Central memory CD8-positive, alpha-beta T cell (primary cell): Measurements from ENCODE around the gene SNTG2.
"Not testable (repeated sequence)": the region's sequence is repeated elsewhere in the genome, so short reads cannot be mapped to it uniquely, and the experiment has no call there.

Experiments
- ATAC-seq: fragments of 150-1000 bp; cut with Tn5 transposase; replicated peaks from 2 replicates; pipeline ENCODE4 v1.10.0; 2022; ENCODE audit warnings: mild to moderate bottlenecking, moderate FRiP score, moderate number of reproducible peaks; ENCODE audit not compliant: poor library complexity, severe bottlenecking; ENCODE audit errors: extremely low read depth
- DNase-seq, 2 donors: peaks; one replicate each; pipeline ENCODE4 v3.0.0; 2021; ENCODE audit warnings: low spot score in 2 of 2
- H3K27ac Mint-ChIP-seq: one replicate; pipeline ENCODE4 v1.8.0; 2022; ENCODE audit warnings: low read depth, mild to moderate bottlenecking, moderate library complexity, mixed read lengths
- H3K27me3 Mint-ChIP-seq: one replicate; pipeline ENCODE4 v1.8.0; 2022; ENCODE audit warnings: mixed read lengths
- H3K36me3 Mint-ChIP-seq: one replicate; pipeline ENCODE4 v1.8.0; 2022; ENCODE audit warnings: mild to moderate bottlenecking, moderate library complexity, mixed read lengths; ENCODE audit not compliant: insufficient read depth
- H3K4me1 Mint-ChIP-seq: one replicate; pipeline ENCODE4 v1.8.0; 2022; ENCODE audit warnings: mixed read lengths
- H3K4me3 Mint-ChIP-seq: one replicate; pipeline ENCODE4 v1.8.0; 2022; ENCODE audit warnings: mild to moderate bottlenecking, moderate library complexity, mixed read lengths
- H3K9me3 Mint-ChIP-seq: one replicate; pipeline ENCODE4 v1.8.0; 2022; ENCODE audit warnings: mixed read lengths

Gene SNTG2

DNA sequence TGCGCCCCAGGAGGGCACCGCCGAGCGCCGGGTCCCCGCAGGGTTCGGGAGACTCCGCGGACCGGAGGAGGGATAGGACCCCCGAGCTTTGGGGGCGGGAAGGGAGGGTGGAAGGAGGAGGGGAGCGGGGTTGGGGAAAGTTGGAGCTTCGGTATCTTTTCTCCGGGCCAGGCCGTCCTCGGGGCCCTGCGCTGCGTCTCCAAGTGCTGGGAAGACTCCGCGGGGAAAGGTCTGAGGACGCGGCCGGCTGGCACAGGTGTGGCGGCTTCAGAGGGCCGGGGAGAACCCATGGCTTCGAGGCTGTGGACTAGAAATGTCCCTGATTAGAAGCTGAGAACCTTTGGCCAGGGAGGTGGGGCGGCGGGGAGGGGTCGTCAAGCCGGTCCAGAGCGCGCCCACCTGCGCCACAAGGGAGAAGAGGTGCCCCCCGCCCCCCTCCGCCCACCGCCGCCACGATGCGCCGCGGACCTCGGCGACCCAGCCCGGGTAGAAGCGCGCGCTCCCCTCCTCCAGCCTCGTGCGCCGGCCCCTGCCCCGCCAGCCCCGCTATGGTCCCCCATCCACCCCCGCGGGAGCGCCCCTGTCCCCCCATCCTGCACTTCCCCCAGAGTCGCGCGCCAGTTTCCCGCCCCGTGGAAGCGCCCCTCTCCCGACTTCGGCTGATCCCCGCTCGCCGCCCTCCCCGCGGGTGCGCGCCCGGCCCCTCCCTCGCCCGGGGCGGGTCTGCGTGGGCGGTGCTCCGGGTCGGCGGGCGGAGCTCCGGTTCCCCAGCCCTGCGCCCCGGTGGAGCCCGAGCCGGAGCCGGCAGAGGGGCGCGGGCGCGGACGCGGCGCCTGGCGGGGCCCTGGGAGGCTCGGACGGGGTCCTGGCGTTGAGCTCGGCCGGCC lies at the start of gene SNTG2:
Gene SNTG2 (plus strand): TSS at position 770 of the 887 bp plus-strand sequence. CDS start 148 bp downstream, outside the sequence.
- no peak for DNase-seq
- Mint-ChIP-seq H3K27me3 (peaks cover 51% of the 10 kb centered on the region), H3K4me1 (peaks cover 20% of the 10 kb centered on the region), H3K27ac (no peak within 1 kb of the TSS), H3K9me3 (no peaks in the 10 kb centered on the region), H3K36me3 (no peaks in the 10 kb centered on the region), H3K4me3 (peak within 1 kb of the TSS; percentile 61)
- ATAC-seq, result peak; percentile 48

GRCh38 chr2:902584-902983 lies 48.1 kb upstream of the SNTG2 start:
- no peak for DNase-seq
- Mint-ChIP-seq H3K9me3 (peaks cover 3% of the 10 kb centered on the region), H3K4me1 (no peaks in the 10 kb centered on the region), H3K27me3 (peaks cover 35% of the 10 kb centered on the region), H3K36me3 (no peaks in the 10 kb centered on the region), H3K4me3 (no peak overlapping the region), H3K27ac (no peak overlapping the region)
- ATAC-seq, result no peak

DNA sequence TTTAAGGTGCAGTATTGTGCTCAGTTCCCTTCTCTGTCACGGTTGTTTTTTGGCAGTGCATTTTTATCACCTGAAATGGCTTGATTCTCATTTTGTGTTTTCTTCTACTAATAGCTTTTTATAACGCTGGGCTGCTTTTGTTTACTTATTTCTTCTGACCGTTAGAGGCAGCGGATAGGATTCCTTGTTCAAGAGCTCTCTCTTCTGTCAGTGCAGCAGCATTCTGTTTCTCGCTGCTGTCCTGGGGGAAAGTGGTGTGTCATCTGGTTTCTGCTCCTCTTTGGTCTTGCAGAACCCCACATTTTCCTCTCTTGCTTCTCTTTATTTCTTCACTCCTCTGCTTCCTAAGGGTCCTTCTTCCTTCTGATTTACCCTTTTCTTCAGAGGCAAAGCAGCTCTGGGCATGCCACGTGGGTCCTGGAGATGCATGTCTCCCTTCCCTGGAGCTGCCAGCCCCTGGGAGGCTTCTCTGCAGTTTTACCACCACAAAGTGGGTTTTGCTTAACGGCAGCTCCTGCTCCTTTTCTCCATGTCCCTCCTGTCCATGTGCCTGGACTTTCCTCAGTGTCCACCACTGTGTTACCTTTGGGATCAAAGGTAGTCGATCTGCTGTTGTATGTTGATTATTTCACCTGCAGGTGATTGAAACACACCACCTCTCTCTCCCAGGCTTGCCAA lies 47.3 kb upstream of the SNTG2 start:
- DNase-seq, result no peak
- Mint-ChIP-seq H3K9me3 (no peaks in the 10 kb centered on the region), H3K4me1 (no peaks in the 10 kb centered on the region), H3K27me3 (peaks cover 35% of the 10 kb centered on the region), H3K36me3 (no peaks in the 10 kb centered on the region), H3K4me3 (no peak overlapping the region), H3K27ac (no peak overlapping the region)
- no peak for ATAC-seq

DNA sequence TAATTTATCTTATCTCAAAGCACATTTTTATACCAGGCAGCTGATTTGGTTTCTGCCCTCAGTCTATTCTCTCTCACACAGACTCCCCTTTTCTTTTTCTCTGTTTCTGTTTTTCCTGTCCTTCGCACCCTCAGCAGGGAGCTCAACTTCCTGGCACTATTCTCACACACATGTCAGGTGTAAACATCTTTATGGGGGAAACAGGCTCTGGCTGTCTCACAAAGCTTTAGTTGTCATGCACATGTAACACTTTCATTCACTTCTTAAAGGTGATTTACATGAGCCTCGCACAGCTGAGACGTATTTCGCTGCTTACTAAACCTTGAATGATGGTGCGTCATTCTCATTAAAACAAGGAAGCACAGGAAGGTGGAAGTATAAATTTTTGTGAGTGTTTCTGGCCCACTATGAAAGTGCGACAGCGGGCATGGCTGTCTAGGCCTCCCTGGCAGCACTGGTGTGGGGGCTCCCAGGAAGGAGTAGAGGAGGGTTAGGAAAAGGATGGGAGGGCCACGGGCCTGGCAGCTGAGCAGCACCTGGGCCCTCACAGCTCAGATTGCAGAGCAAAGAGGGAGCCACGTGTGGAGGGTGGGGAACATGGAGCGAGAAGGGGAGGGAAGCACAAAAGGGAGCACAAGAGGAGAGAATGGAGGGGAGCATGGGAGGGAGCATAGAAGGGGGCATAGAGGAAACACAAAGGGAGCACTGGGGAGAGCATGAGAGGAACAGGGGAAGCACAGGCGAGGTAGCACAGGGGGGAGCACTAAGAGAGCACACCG lies 46.2 kb upstream of the SNTG2 start:
- Mint-ChIP-seq H3K4me1 (no peaks in the 10 kb centered on the region), H3K36me3 (no peaks in the 10 kb centered on the region), H3K9me3 (no peaks in the 10 kb centered on the region), H3K27me3 (peaks cover 35% of the 10 kb centered on the region), H3K27ac (no peak overlapping the region), H3K4me3 (no peak overlapping the region)
- ATAC-seq (no peak), DNase-seq (no peak)

DNA sequence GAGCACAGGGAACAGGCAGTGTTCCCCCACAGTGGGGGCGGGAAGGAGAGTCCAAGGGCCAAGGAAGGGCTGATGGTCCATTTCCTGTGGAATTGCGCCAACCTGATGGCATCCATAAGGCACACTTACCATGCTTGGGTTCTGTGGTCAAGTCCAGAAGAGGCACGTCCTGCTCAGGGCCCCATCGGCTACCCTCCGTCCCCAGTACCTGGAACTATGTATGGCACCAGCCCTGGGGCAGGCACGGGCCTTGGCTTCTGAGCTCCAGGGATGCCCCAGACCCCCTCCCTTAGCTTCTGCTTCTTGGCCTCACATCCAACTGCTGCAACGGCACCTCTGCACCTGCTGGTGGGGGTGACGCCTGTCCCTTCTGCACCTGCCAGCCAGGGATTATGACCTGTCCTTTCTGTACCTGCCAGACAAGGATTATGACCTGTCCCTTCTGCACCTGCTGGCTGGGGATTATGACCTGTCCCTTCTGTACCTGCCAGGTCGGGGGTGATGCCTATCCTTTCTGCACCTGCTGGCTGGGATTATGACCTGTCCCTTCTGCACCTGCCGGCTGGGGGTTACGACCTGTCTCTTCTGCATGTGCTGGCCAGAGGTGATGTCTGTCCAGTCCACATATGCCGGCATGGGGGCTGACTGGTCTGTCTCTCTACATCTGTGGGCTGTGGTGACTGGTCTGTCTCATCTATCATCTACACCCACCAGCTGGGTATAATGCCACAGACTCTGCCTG lies 45.4 kb upstream of the SNTG2 start:
- H3K27me3 Mint-ChIP-seq, result peaks cover 35% of the 10 kb centered on the region
- no peak for ATAC-seq
- no peaks in the 10 kb centered on the region for H3K4me1 Mint-ChIP-seq
- H3K27ac Mint-ChIP-seq, result no peak overlapping the region
- peak in 1 of 2 donors; percentile 7 for DNase-seq
- H3K9me3 Mint-ChIP-seq, result no peaks in the 10 kb centered on the region
- no peaks in the 10 kb centered on the region for H3K36me3 Mint-ChIP-seq
- H3K4me3 Mint-ChIP-seq, result no peak overlapping the region

GRCh38 chr2:905833-906140 lies 44.9 kb upstream of the SNTG2 start:
- Mint-ChIP-seq H3K4me3 (no peak overlapping the region), H3K27me3 (peaks cover 35% of the 10 kb centered on the region)

DNA sequence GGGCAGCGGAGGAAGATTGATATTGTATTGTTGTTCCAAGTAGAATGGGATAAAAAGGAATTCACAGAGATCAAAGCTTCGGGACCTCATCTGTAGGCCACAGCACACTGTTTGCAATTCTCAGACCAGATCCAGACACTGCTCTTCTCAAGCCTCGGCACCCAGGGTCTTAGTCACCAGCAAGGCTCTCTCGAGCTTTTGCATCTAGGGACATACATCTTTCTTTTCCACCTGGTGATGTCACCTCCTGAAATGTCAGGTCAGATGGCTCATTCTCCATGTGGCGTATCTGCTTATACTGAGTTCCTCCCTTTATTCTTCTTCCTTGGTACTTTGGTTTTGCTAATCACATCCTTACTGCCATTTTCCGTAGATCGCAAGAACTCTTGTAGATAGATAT lies 42.9 kb upstream of the SNTG2 start:
- no peak overlapping the region for H3K27ac Mint-ChIP-seq
- ATAC-seq (no peak), DNase-seq (no peak)
- no peaks in the 10 kb centered on the region for H3K9me3 Mint-ChIP-seq
- no peaks in the 10 kb centered on the region for H3K36me3 Mint-ChIP-seq
- H3K4me1 Mint-ChIP-seq, result no peaks in the 10 kb centered on the region
- peaks cover 31% of the 10 kb centered on the region for H3K27me3 Mint-ChIP-seq
- H3K4me3 Mint-ChIP-seq, result no peak overlapping the region

More at GRCh38 chr2:905833-906140, 44.9 kb upstream of the SNTG2 start:
- no peaks in the 10 kb centered on the region for H3K9me3 Mint-ChIP-seq
- H3K4me1 Mint-ChIP-seq, result no peaks in the 10 kb centered on the region
- H3K27ac Mint-ChIP-seq, result no peak overlapping the region
- DNase-seq (no peak), ATAC-seq (no peak)
- no peaks in the 10 kb centered on the region for H3K36me3 Mint-ChIP-seq

- DNase-seq, result no peak
- no peak for ATAC-seq
- no peaks in the 10 kb centered on the region for H3K36me3 Mint-ChIP-seq
- no peaks in the 10 kb centered on the region for H3K9me3 Mint-ChIP-seq
- H3K27ac Mint-ChIP-seq, result no peak overlapping the region
- peaks cover 22% of the 10 kb centered on the region for H3K27me3 Mint-ChIP-seq
- H3K4me1 Mint-ChIP-seq, result no peaks in the 10 kb centered on the region
- H3K4me3 Mint-ChIP-seq, result no peak overlapping the region
These were observed 42.1 kb upstream of the SNTG2 start for GRCh38 chr2:908568-908967.

DNA sequence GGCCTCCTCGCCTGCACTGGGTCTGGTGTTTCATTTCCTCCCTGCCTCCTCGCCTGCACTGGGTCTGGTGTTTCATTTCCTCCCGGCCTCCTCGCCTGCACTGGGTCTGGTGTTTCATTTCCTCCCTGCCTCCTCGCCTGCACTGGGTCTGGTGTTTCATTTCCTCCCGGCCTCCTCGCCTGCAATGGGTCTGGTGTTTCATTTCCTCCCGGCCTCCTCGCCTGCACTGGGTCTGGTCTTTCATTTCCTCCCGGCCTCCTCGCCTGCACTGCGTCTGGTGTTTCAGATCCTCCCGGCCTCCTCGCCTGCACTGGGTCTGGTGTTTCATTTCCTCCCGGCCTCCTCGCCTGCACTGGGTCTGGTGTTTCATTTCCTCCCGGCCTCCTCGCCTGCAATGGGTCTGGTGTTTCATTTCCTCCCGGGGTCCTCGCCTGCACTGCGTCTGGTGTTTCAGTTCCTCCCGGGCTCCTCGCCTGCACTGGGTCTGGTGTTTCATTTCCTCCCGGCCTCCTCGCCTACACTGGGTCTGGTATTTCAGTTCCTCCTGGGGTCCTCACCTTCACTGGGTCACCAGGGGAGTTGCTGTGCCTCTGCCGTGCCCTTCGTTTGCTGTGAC lies 40.8 kb upstream of the SNTG2 start:
- not testable (repeated sequence) for H3K9me3 Mint-ChIP-seq, H3K27ac Mint-ChIP-seq, DNase-seq, H3K4me3 Mint-ChIP-seq, H3K27me3 Mint-ChIP-seq, H3K4me1 Mint-ChIP-seq, ATAC-seq, H3K36me3 Mint-ChIP-seq

DNA sequence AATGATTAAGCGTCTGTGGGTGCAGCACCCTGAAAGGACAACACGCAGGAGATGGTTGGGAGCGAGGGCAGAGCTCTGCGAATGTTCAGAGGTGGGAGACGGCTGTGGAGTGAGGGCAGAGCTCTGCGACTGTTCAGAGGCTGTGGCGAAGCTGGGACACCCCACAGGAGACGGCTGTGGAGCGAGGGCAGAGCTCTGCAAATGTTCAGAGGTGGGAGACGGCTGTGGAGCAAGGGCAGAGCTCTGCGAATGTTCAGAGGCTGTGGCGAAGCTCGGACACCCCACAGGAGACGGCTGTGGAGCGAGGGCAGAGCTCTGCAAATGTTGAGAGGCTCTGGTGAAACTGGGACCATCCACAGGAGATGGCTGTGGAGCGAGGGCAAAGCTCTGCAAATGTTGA lies 40.0 kb upstream of the SNTG2 start:
- no peaks in the 10 kb centered on the region for H3K9me3 Mint-ChIP-seq
- H3K36me3 Mint-ChIP-seq, result no peaks in the 10 kb centered on the region
- DNase-seq, result no peak
- H3K4me1 Mint-ChIP-seq, result no peaks in the 10 kb centered on the region
- H3K4me3 Mint-ChIP-seq, result no peak overlapping the region
- H3K27me3 Mint-ChIP-seq, result peaks cover 3% of the 10 kb centered on the region
- H3K27ac Mint-ChIP-seq, result no peak overlapping the region
- ATAC-seq, result no peak

DNA sequence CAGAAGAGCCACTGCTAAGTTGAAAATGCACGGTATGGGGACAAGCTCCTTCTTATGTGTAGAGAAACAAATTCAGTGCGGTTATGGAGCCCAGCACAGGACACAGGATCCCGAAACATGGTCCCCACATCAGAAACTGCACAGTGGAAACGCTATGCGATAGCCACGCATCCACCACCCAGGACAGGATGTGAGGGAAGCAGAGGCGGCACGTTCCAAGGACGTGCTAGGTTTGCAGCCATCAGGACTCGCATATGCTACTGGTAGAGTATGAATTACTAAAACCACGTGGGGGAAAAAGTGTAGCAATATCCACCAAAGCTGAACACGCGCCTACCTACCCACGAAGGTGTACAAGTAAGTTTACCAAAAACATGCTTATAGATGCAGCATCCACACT lies 34.7 kb upstream of the SNTG2 start:
- Mint-ChIP-seq H3K4me3 (no peak overlapping the region), H3K36me3 (no peaks in the 10 kb centered on the region), H3K27me3 (no peaks in the 10 kb centered on the region), H3K4me1 (no peaks in the 10 kb centered on the region), H3K9me3 (no peaks in the 10 kb centered on the region), H3K27ac (no peak overlapping the region)
- DNase-seq (no peak), ATAC-seq (no peak)

- no peaks in the 10 kb centered on the region for H3K4me1 Mint-ChIP-seq
These were observed 33.7 kb upstream of the SNTG2 start for GRCh38 chr2:916935-917334.

More at GRCh38 chr2:916935-917334, 33.7 kb upstream of the SNTG2 start:
- DNase-seq, result no peak
- no peaks in the 10 kb centered on the region for H3K36me3 Mint-ChIP-seq
- H3K4me3 Mint-ChIP-seq, result no peak overlapping the region
- H3K9me3 Mint-ChIP-seq, result no peaks in the 10 kb centered on the region
- no peak for ATAC-seq
- H3K27me3 Mint-ChIP-seq, result no peaks in the 10 kb centered on the region
- no peak overlapping the region for H3K27ac Mint-ChIP-seq
